Fibroblast of lung (primary cell): ENCODE data around the gene DRICH1.

Source experiments
- EZH2 ChIP-seq: IDR thresholded peaks from 2 replicates; pipeline ENCODE4 v1.5.1; 2012; ENCODE audit warnings: low read length, control low read depth, mild to moderate bottlenecking; ENCODE audit errors: missing control alignments
- TF ChIP-seq, protein P1 (sequence below), 2 donors: IDR thresholded peaks in 1 of 2; conservative IDR thresholded peaks in 1 of 2; 1 replicate in 1 of 2; 2 replicates in 1 of 2; pipeline ENCODE4 v1.5.1; 2011 to 2012; ENCODE audit warnings: low read length in 2 of 2, control low read depth in 1 of 2, inconsistent platforms in 1 of 2, low read depth in 1 of 2, mild to moderate bottlenecking in 1 of 2

GRCh38 chr22:23613193-23613972, 18.7 kb downstream of the DRICH1 start:
- TF ChIP-seq, protein P1, sequence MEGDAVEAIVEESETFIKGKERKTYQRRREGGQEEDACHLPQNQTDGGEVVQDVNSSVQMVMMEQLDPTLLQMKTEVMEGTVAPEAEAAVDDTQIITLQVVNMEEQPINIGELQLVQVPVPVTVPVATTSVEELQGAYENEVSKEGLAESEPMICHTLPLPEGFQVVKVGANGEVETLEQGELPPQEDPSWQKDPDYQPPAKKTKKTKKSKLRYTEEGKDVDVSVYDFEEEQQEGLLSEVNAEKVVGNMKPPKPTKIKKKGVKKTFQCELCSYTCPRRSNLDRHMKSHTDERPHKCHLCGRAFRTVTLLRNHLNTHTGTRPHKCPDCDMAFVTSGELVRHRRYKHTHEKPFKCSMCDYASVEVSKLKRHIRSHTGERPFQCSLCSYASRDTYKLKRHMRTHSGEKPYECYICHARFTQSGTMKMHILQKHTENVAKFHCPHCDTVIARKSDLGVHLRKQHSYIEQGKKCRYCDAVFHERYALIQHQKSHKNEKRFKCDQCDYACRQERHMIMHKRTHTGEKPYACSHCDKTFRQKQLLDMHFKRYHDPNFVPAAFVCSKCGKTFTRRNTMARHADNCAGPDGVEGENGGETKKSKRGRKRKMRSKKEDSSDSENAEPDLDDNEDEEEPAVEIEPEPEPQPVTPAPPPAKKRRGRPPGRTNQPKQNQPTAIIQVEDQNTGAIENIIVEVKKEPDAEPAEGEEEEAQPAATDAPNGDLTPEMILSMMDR (conservative IDR thresholded peaks at IDR 0.05 in 1 of 2, IDR thresholded peaks at IDR 0.05 in 1 of 2; ENCODE audit: low read depth in 1 of 2, low read length in 2 of 2) = no peak
- TF ChIP-seq EZH2 = no peak
